ENCODE data around the gene MRPS18A. TPM values are rescaled to one million over a fixed set of nuclear protein-coding genes. Genes with fewer than 3 reads are reported as not detected.

MRPS18A gene
- total and polyA plus RNA-seq, 2 of the 13 experiments (the other 11 are each of a cell fraction or from before 2014, with no cell fraction given) = 87.8 to 89.1 TPM

- TF ChIP-seq MED8 (CRISPR knock-in tag; IDR thresholded peaks at IDR 0.05; ENCODE audit: insufficient replicate concordance) = no peak
- TF ChIP-seq SNAPC4 (CRISPR knock-in tag; IDR thresholded peaks at IDR 0.05) = no peak
- no peak for TF ChIP-seq ZBTB4 (CRISPR knock-in tag; IDR thresholded peaks at IDR 0.05; ENCODE audit: borderline replicate concordance)
- no peak for TF ChIP-seq SRSF9 (IDR thresholded peaks at IDR 0.05; ENCODE audit: borderline replicate concordance, insufficient read depth, low read depth, low read length, poor library complexity, severe bottlenecking)
- TF ChIP-seq ZBTB10 (CRISPR knock-in tag; IDR thresholded peaks at IDR 0.05; ENCODE audit: borderline replicate concordance) = no peak
- TF ChIP-seq ZNF780A (CRISPR knock-in tag; IDR thresholded peaks at IDR 0.05) = no peak
- TF ChIP-seq CENPBD1 (CRISPR knock-in tag; IDR thresholded peaks at IDR 0.05; ENCODE audit: borderline replicate concordance, low read depth) = peak; percentile 87; the same call in 1 of the 2 replicates
- peak; percentile 51; the same call in 1 of the 2 replicates for TF ChIP-seq GABPB1 (CRISPR knock-in tag; IDR thresholded peaks at IDR 0.05)
- TF ChIP-seq ZNF800 (CRISPR knock-in tag; IDR thresholded peaks at IDR 0.05) = no peak; the same call in 1 of the 2 replicates
- TF ChIP-seq EZH2 (conservative IDR thresholded peaks at IDR 0.05; ENCODE audit: low read depth, low read length) = no peak
- TF ChIP-seq ZNF777 (CRISPR knock-in tag; IDR thresholded peaks at IDR 0.05) = no peak
- peak; percentile 63; the same call in 1 of the 2 replicates for TF ChIP-seq ZFP90 (CRISPR knock-in tag; IDR thresholded peaks at IDR 0.05; ENCODE audit: borderline replicate concordance)
Measured at GRCh38 chr6:43667245-43668150, 20.1 kb downstream of the MRPS18A start (continued).

All from HepG2 (cell line).